ENCODE measurements around the gene DDX46.
"Not testable (repeated sequence)": the region's sequence is repeated elsewhere in the genome, so short reads cannot be mapped to it uniquely, and the experiment has no call there.

The DDX46 gene

GRCh38 chr5:134784946-134785620 is 26.5 kb downstream of the DDX46 start:
- peak; percentile 63 for DNase-seq (ENCODE audit: low read depth)

- no peak for DNase-seq (ENCODE audit: low read depth)
Measured at GRCh38 chr5:134787692-134788091, 29.1 kb downstream of the DDX46 start.

GRCh38 chr5:134791580-134791979 is 33.0 kb downstream of the DDX46 start:
- DNase-seq (ENCODE audit: low read depth) = no peak

GRCh38 chr5:134792286-134792685 is 33.7 kb downstream of the DDX46 start:
- DNase-seq (ENCODE audit: low read depth) = no peak

GRCh38 chr5:134793111-134793510 is 34.5 kb downstream of the DDX46 start:
- DNase-seq (ENCODE audit: low read depth) = no peak

GRCh38 chr5:134794082-134794481 is 35.5 kb downstream of the DDX46 start:
- no peak for DNase-seq (ENCODE audit: low read depth)

GRCh38 chr5:134794819-134795218 is 36.2 kb downstream of the DDX46 start:
- no peak for DNase-seq (ENCODE audit: low read depth)

- no peak for DNase-seq (ENCODE audit: low read depth)
Measured at GRCh38 chr5:134798468-134798867, 39.9 kb downstream of the DDX46 start.

GRCh38 chr5:134803821-134804220 is 45.2 kb downstream of the DDX46 start:
- DNase-seq (ENCODE audit: low read depth) = no peak

- DNase-seq (ENCODE audit: low read depth) = no peak
Measured at GRCh38 chr5:134813407-134813806, 54.8 kb downstream of the DDX46 start.

GRCh38 chr5:134813827-134814226 is 55.2 kb downstream of the DDX46 start:
- no peak for DNase-seq (ENCODE audit: low read depth)

- DNase-seq (ENCODE audit: low read depth) = no peak
Measured at GRCh38 chr5:134817006-134817405, 58.4 kb downstream of the DDX46 start.

GRCh38 chr5:134818776-134819175 is 60.2 kb downstream of the DDX46 start:
- no peak for DNase-seq (ENCODE audit: low read depth)

- DNase-seq (ENCODE audit: low read depth) = no peak
Measured at GRCh38 chr5:134819407-134819963, 60.9 kb downstream of the DDX46 start.

GRCh38 chr5:134821841-134822240 is 63.3 kb downstream of the DDX46 start:
- no peak for DNase-seq (ENCODE audit: low read depth)

GRCh38 chr5:134824681-134825080 is 66.1 kb downstream of the DDX46 start:
- DNase-seq (ENCODE audit: low read depth) = no peak

- no peak for DNase-seq (ENCODE audit: low read depth)
Measured at GRCh38 chr5:134825212-134825611, 66.6 kb downstream of the DDX46 start.

GRCh38 chr5:134833340-134834032 is 74.9 kb downstream of the DDX46 start:
- DNase-seq (ENCODE audit: low read depth) = no peak

GRCh38 chr5:134835623-134836022 is 77.0 kb downstream of the DDX46 start:
- DNase-seq (ENCODE audit: low read depth) = no peak

GRCh38 chr5:134837530-134838181 is 79.1 kb downstream of the DDX46 start:
- no peak for DNase-seq (ENCODE audit: low read depth)

- DNase-seq (ENCODE audit: low read depth) = not testable (repeated sequence)
Measured at GRCh38 chr5:134838361-134838760, 79.8 kb downstream of the DDX46 start.

- no peak for DNase-seq (ENCODE audit: low read depth)
Measured at GRCh38 chr5:134840811-134841210, 82.2 kb downstream of the DDX46 start.

GRCh38 chr5:134844252-134844651 is 85.7 kb downstream of the DDX46 start:
- DNase-seq (ENCODE audit: low read depth) = no peak

All from GM04503 (cell line).